Measurements from ENCODE around the gene DNAJC1. TPM values are rescaled to one million over a fixed set of nuclear protein-coding genes. Genes with fewer than 3 reads are reported as not detected.
"Not testable (repeated sequence)": the region's sequence is repeated elsewhere in the genome, so short reads cannot be mapped to it uniquely, and the experiment has no call there.

The DNAJC1 gene
- total and polyA plus RNA-seq, 2 experiments from 2014 or later, result 32.6 to 57.1 TPM

- TF ChIP-seq CTCF (IDR thresholded peaks at IDR 0.05; ENCODE audit: low read depth, low read length), result no peak
- Histone ChIP-seq H3K27me3 (no peaks in the 10 kb centered on the region), H3K4me3 (no peak overlapping the region), H3K4me1 (ENCODE audit: low read depth) (no peaks in the 10 kb centered on the region), H3K36me3 (no peaks in the 10 kb centered on the region), H3K9me3 (ENCODE audit: low read depth) (peaks cover 2% of the 10 kb centered on the region), H3K27ac (no peak overlapping the region)
- no peak for DNase-seq (ENCODE audit: low read depth in 1 of 2, low spot score in 1 of 2)
Observed at GRCh38 chr10:21889477-21890275, 113.9 kb downstream of the DNAJC1 start.

- Histone ChIP-seq H3K4me1 (ENCODE audit: low read depth) (no peaks in the 10 kb centered on the region), H3K4me3 (no peak overlapping the region), H3K27ac (no peak overlapping the region), H3K9me3 (ENCODE audit: low read depth) (peaks cover 2% of the 10 kb centered on the region), H3K36me3 (no peaks in the 10 kb centered on the region), H3K27me3 (no peaks in the 10 kb centered on the region)
- peak in 1 of 2 donors; percentile 56 for DNase-seq (ENCODE audit: low read depth in 1 of 2, low spot score in 1 of 2)
- no peak for TF ChIP-seq CTCF (IDR thresholded peaks at IDR 0.05; ENCODE audit: low read depth, low read length)
Observed at GRCh38 chr10:21888959-21889358, 114.6 kb downstream of the DNAJC1 start.

- no peak overlapping the region for H3K4me3 ChIP-seq
- no peaks in the 10 kb centered on the region for H3K27me3 ChIP-seq
- H3K9me3 ChIP-seq (ENCODE audit: low read depth), result peaks cover 2% of the 10 kb centered on the region
- DNase-seq (ENCODE audit: low read depth in 1 of 2, low spot score in 1 of 2), result no peak
- H3K36me3 ChIP-seq, result no peaks in the 10 kb centered on the region
- no peak overlapping the region for H3K27ac ChIP-seq
- no peak for TF ChIP-seq CTCF (IDR thresholded peaks at IDR 0.05; ENCODE audit: low read depth, low read length)
- no peaks in the 10 kb centered on the region for H3K4me1 ChIP-seq (ENCODE audit: low read depth)
Observed at GRCh38 chr10:21885940-21886339, 117.6 kb downstream of the DNAJC1 start.

- no peaks in the 10 kb centered on the region for H3K27me3 ChIP-seq
- H3K27ac ChIP-seq, result no peak overlapping the region
- TF ChIP-seq CTCF (IDR thresholded peaks at IDR 0.05; ENCODE audit: low read depth, low read length), result no peak
- DNase-seq (ENCODE audit: low read depth in 1 of 2, low spot score in 1 of 2), result no peak
- H3K36me3 ChIP-seq, result no peaks in the 10 kb centered on the region
- no peaks in the 10 kb centered on the region for H3K4me1 ChIP-seq (ENCODE audit: low read depth)
- H3K4me3 ChIP-seq, result no peak overlapping the region
- H3K9me3 ChIP-seq (ENCODE audit: low read depth), result no peaks in the 10 kb centered on the region
Observed at GRCh38 chr10:21873198-21873597, 130.3 kb downstream of the DNAJC1 start.

GRCh38 chr10:21872771-21873170 is 130.8 kb downstream of the DNAJC1 start:
- not testable (repeated sequence) for H3K27ac ChIP-seq; H3K4me1 ChIP-seq (ENCODE audit: low read depth); H3K36me3 ChIP-seq; H3K4me3 ChIP-seq; DNase-seq (ENCODE audit: low read depth in 1 of 2, low spot score in 1 of 2); H3K9me3 ChIP-seq (ENCODE audit: low read depth); H3K27me3 ChIP-seq

GRCh38 chr10:21870849-21871248 is 132.7 kb downstream of the DNAJC1 start:
- H3K4me3 ChIP-seq, result no peak overlapping the region
- H3K9me3 ChIP-seq (ENCODE audit: low read depth), result no peaks in the 10 kb centered on the region
- H3K27me3 ChIP-seq, result no peaks in the 10 kb centered on the region
- TF ChIP-seq CTCF (IDR thresholded peaks at IDR 0.05; ENCODE audit: low read depth, low read length), result no peak
- no peaks in the 10 kb centered on the region for H3K4me1 ChIP-seq (ENCODE audit: low read depth)
- DNase-seq (ENCODE audit: low read depth in 1 of 2, low spot score in 1 of 2), result no peak
- H3K27ac ChIP-seq, result no peak overlapping the region
- H3K36me3 ChIP-seq, result no peaks in the 10 kb centered on the region

- not testable (repeated sequence) for H3K9me3 ChIP-seq (ENCODE audit: low read depth); DNase-seq (ENCODE audit: low read depth in 1 of 2, low spot score in 1 of 2); H3K27ac ChIP-seq; H3K4me1 ChIP-seq (ENCODE audit: low read depth); H3K27me3 ChIP-seq; H3K4me3 ChIP-seq; H3K36me3 ChIP-seq
Observed at GRCh38 chr10:21869087-21869486, 134.4 kb downstream of the DNAJC1 start.
